Endothelial cell of umbilical vein (primary cell): ENCODE results near the gene RUNX2.

Source experiments
- EZH2 ChIP-seq: IDR thresholded peaks from 2 replicates; pipeline ENCODE4 v1.6.1; 2012; ENCODE audit warnings: borderline replicate concordance, low read depth, mild to moderate bottlenecking, moderate library complexity, low read length, inconsistent platforms; ENCODE audit not compliant: severe bottlenecking
- FOS ChIP-seq: IDR thresholded peaks from 2 replicates; pipeline ENCODE4 v1.6.1; 2011; ENCODE audit warnings: mild to moderate bottlenecking, low read length, moderate library complexity, borderline replicate concordance; ENCODE audit not compliant: insufficient read depth
- GATA2 ChIP-seq: IDR thresholded peaks from 2 replicates; pipeline ENCODE4 v1.7.0; 2011; ENCODE audit warnings: low read depth, mild to moderate bottlenecking, moderate library complexity, mixed read lengths, low read length; ENCODE audit not compliant: insufficient read length, insufficient read depth
- JUN ChIP-seq: IDR thresholded peaks from 2 replicates; pipeline ENCODE4 v1.6.1; 2011; ENCODE audit warnings: borderline replicate concordance, low read depth; ENCODE audit not compliant: insufficient read length, insufficient read depth
- MYC ChIP-seq: IDR thresholded peaks from one replicate; pipeline ENCODE4 v1.6.1; 2011; ENCODE audit warnings: mild to moderate bottlenecking, low read depth, low read length
- POLR2A ChIP-seq: IDR thresholded peaks from 2 replicates; pipeline ENCODE4 v1.6.1; 2012; ENCODE audit warnings: low read depth, mild to moderate bottlenecking, control low read depth, low read length
- POLR2AphosphoS5 ChIP-seq: IDR thresholded peaks from 2 replicates; pipeline ENCODE4 v1.6.1; 2012; ENCODE audit warnings: low read depth, mild to moderate bottlenecking, control low read depth, low read length, moderate library complexity; ENCODE audit not compliant: insufficient read depth
- TF ChIP-seq, protein P1 (sequence below): IDR thresholded peaks from 2 replicates; pipeline ENCODE4 v1.6.1; 2011; ENCODE audit not compliant: insufficient read depth, insufficient read length
- TF ChIP-seq, protein P2 (sequence below), 2 donors: IDR thresholded peaks; 1 replicate in 1 of 2; 2 replicates in 1 of 2; pipeline ENCODE4 v1.5.1; 2011; ENCODE audit warnings: low read length in 2 of 2, mild to moderate bottlenecking in 2 of 2, moderate library complexity in 2 of 2, control low read depth in 1 of 2, inconsistent platforms in 1 of 2, low read depth in 1 of 2; ENCODE audit not compliant: insufficient read depth in 1 of 2; ENCODE audit errors: extremely low read depth in 1 of 2

DNA sequence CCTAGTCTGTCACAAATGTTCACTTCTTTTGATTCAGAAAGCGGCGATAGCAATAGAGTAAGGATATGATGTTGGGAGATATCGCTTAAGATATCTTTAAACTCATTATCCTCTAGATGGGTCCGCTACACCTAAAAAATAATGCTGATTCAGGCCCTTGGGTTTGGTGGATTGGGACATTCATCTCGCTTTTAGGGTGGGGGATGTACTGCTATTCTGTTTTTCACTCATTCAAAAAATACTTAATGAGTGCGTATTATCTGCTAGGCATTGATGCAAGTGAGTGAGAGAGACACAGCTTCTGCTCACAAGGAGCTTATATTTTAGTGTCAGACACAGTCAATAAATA, 167.9 kb downstream of the RUNX2 start:
- TF ChIP-seq POLR2A (no peak), JUN (no peak), EZH2 (no peak), FOS (no peak), POLR2AphosphoS5 (no peak), MYC (no peak), GATA2 (no peak)
- TF ChIP-seq, protein P1, sequence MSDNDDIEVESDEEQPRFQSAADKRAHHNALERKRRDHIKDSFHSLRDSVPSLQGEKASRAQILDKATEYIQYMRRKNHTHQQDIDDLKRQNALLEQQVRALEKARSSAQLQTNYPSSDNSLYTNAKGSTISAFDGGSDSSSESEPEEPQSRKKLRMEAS, result no peak
- TF ChIP-seq, protein P2, sequence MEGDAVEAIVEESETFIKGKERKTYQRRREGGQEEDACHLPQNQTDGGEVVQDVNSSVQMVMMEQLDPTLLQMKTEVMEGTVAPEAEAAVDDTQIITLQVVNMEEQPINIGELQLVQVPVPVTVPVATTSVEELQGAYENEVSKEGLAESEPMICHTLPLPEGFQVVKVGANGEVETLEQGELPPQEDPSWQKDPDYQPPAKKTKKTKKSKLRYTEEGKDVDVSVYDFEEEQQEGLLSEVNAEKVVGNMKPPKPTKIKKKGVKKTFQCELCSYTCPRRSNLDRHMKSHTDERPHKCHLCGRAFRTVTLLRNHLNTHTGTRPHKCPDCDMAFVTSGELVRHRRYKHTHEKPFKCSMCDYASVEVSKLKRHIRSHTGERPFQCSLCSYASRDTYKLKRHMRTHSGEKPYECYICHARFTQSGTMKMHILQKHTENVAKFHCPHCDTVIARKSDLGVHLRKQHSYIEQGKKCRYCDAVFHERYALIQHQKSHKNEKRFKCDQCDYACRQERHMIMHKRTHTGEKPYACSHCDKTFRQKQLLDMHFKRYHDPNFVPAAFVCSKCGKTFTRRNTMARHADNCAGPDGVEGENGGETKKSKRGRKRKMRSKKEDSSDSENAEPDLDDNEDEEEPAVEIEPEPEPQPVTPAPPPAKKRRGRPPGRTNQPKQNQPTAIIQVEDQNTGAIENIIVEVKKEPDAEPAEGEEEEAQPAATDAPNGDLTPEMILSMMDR (IDR thresholded peaks at IDR 0.05; ENCODE audit: extremely low read depth in 1 of 2, insufficient read depth in 1 of 2, low read depth in 1 of 2, low read length in 2 of 2), result no peak
